HepG2 (cell line): ENCODE data around the gene MLXIPL. TPM values are rescaled to one million over a fixed set of nuclear protein-coding genes. Genes with fewer than 3 reads are reported as not detected.

ENCODE experiments used
- AFF4 ChIP-seq: sonication (generic); formaldehyde crosslinking; IDR thresholded peaks from 2 replicates; pipeline ENCODE4 v1.4.0; 2020; ENCODE audit warnings: missing genetic modification reagents
- AHDC1 ChIP-seq: sonication (generic); formaldehyde crosslinking; IDR thresholded peaks from 2 replicates; pipeline ENCODE4 v1.5.1; 2020; ENCODE audit warnings: mild to moderate bottlenecking, missing genetic modification reagents, borderline replicate concordance
- AHR ChIP-seq: IDR thresholded peaks from 2 replicates; pipeline ENCODE4 v1.6.1; 2018; ENCODE audit warnings: missing genetic modification reagents, missing compliant biosample characterization
- ELF1 ChIP-seq: sonication (generic); formaldehyde crosslinking; IDR thresholded peaks from 2 replicates; pipeline ENCODE4 v1.4.0; 2020; ENCODE audit warnings: missing genetic modification reagents
- FOXO1 ChIP-seq: sonication (generic); formaldehyde crosslinking; IDR thresholded peaks from 2 replicates; pipeline ENCODE4 v1.4.0; 2020; ENCODE audit warnings: missing genetic modification reagents
- MED8 ChIP-seq: sonication (generic); formaldehyde crosslinking; IDR thresholded peaks from 2 replicates; pipeline ENCODE4 v1.8.1; 2023; ENCODE audit warnings: mild to moderate bottlenecking, missing genetic modification reagents; ENCODE audit not compliant: insufficient replicate concordance
- SRY ChIP-seq: sonication (generic); formaldehyde crosslinking; IDR thresholded peaks from 2 replicates; pipeline ENCODE4 v1.8.0; 2022; ENCODE audit warnings: mild to moderate bottlenecking, missing genetic modification reagents
- U2AF1 ChIP-seq: fragments of 200-400 bp; formaldehyde crosslinking; optimal IDR thresholded peaks from 2 replicates; pipeline ENCODE3; 2017; ENCODE audit warnings: mild to moderate bottlenecking, low read depth, low read length
- ZBTB34 ChIP-seq: sonication (generic); formaldehyde crosslinking; IDR thresholded peaks from 2 replicates; pipeline ENCODE4 v1.8.0; 2022; ENCODE audit warnings: mild to moderate bottlenecking, missing genetic modification reagents
- ZC3H13 ChIP-seq: sonication (generic); formaldehyde crosslinking; IDR thresholded peaks from 2 replicates; pipeline ENCODE4 v1.8.1; 2023; ENCODE audit warnings: mild to moderate bottlenecking, missing genetic modification reagents, moderate library complexity
- ZNF234 ChIP-seq: sonication (generic); formaldehyde crosslinking; conservative IDR thresholded peaks from 2 replicates; pipeline ENCODE4 v1.5.1; 2020; ENCODE audit warnings: mild to moderate bottlenecking, missing genetic modification reagents
- ZNF382 ChIP-seq: sonication (generic); formaldehyde crosslinking; IDR thresholded peaks from 2 replicates; pipeline ENCODE4 v1.5.0; 2020; ENCODE audit warnings: missing genetic modification reagents, mild to moderate bottlenecking, borderline replicate concordance
- ZNF652 ChIP-seq: IDR thresholded peaks from 2 replicates; pipeline ENCODE4 v1.6.1; 2016; ENCODE audit warnings: low read depth, borderline replicate concordance
- ZNF740 ChIP-seq: sonication (generic); formaldehyde crosslinking; IDR thresholded peaks from 2 replicates; pipeline ENCODE4 v1.4.0; 2020; ENCODE audit warnings: missing genetic modification reagents
- ZNF770 ChIP-seq: sonication (generic); formaldehyde crosslinking; IDR thresholded peaks from 2 replicates; pipeline ENCODE4 v1.5.0; 2020; ENCODE audit warnings: mild to moderate bottlenecking, missing genetic modification reagents
- polyA plus RNA-seq, 8 experiments: library from polyadenylated mRNA; depleted of rRNA in 3 of 8; stranded (reverse) in 7 of 8; unstranded in 1 of 8; fragments of >200 nt; fragmentation: Illumina TruSeq in 4 of 8; extraction: Trizol in 4 of 8; gene quantifications; 2 replicates each; pipeline versions ENCODE4 v1.2.1 to v1.2.3, GENCODE V29; 2011 to 2016; ENCODE audit warnings: low read depth in 4 of 8, missing spikeins in 1 of 8, mixed read lengths in 1 of 8; ENCODE audit not compliant: insufficient read depth in 1 of 8
- total RNA-seq, 5 experiments: library from RNA; depleted of rRNA; stranded (reverse); fragments of >200 nt; fragmentation: Illumina TruSeq; extraction: Trizol; gene quantifications; 2 replicates each; pipeline ENCODE4 v1.2.3, GENCODE V29; 2016; ENCODE audit warnings: low read depth in 1 of 5

MLXIPL gene
- total and polyA plus RNA-seq, 2 of the 13 experiments (the other 11 are each of a cell fraction or from before 2014, with no cell fraction given), result 51.6 to 60.1 TPM

- TF ChIP-seq AHDC1 (CRISPR knock-in tag), result peak; percentile 49; the same call in 1 of the 2 replicates
- TF ChIP-seq ZNF740, result no peak; the same call in 1 of the 2 replicates
- peak; percentile 96; the same call in 1 of the 2 replicates for TF ChIP-seq ZC3H13 (CRISPR knock-in tag)
- no peak for TF ChIP-seq AFF4 (CRISPR knock-in tag)
- no peak for TF ChIP-seq ZNF652
- no peak for TF ChIP-seq ZNF382 (CRISPR knock-in tag)
- TF ChIP-seq FOXO1 (CRISPR knock-in tag), result no peak; the same call in 1 of the 2 replicates
- peak; percentile 87; the same call in 1 of the 2 replicates for TF ChIP-seq AHR (CRISPR knock-in tag)
- no peak for TF ChIP-seq U2AF1
- no peak for TF ChIP-seq ZBTB34
- peak; percentile 64 for TF ChIP-seq MED8
- no peak for TF ChIP-seq ELF1 (CRISPR knock-in tag)
- peak; percentile 91 for TF ChIP-seq ZNF770 (CRISPR knock-in tag)
- peak; percentile 75 for TF ChIP-seq ZNF234 (CRISPR knock-in tag)
- peak; percentile 98 for TF ChIP-seq SRY (CRISPR knock-in tag)
These were observed 66.7 kb downstream of the MLXIPL start, which contains the start of gene BCL7B (continued) for GRCh38 chr7:73557397-73558257.
